SJSA1 (cell line): Measurements from ENCODE around the gene CKLF. TPM values are rescaled to one million over a fixed set of nuclear protein-coding genes. Genes with fewer than 3 reads are reported as not detected.

ENCODE experiments used
- DNase-seq, 2 experiments: peaks; one replicate each; pipeline ENCODE4 v3.0.0-alpha.2; 2015 to 2020; ENCODE audit warnings: low spot score in 2 of 2, low read depth in 1 of 2
- H3K27ac ChIP-seq: fragments of 250-450 bp; sonication (Bioruptor Pico); 2 replicates; pipeline ENCODE4 v1.5.1; 2020; ENCODE audit warnings: mild to moderate bottlenecking, moderate library complexity
- H3K27me3 ChIP-seq: fragments of 250-450 bp; sonication (Bioruptor Pico); replicated peaks from 2 replicates; pipeline ENCODE4 v1.5.1; 2020; ENCODE audit warnings: mild to moderate bottlenecking, moderate library complexity
- H3K36me3 ChIP-seq: fragments of 250-450 bp; sonication (Bioruptor Pico); 2 replicates; pipeline ENCODE4 v1.5.1; 2020; ENCODE audit warnings: mild to moderate bottlenecking
- H3K4me1 ChIP-seq: fragments of 250-450 bp; sonication (Bioruptor Pico); replicated peaks from 2 replicates; pipeline ENCODE4 v1.6.1; 2021; ENCODE audit warnings: mild to moderate bottlenecking
- H3K4me3 ChIP-seq: fragments of 250-450 bp; sonication (Bioruptor Pico); 2 replicates; pipeline ENCODE4 v1.5.1; 2020; ENCODE audit warnings: mild to moderate bottlenecking
- H3K9me3 ChIP-seq: fragments of 250-450 bp; sonication (Bioruptor Pico); replicated peaks from 2 replicates; pipeline ENCODE4 v1.5.1; 2020; ENCODE audit warnings: mild to moderate bottlenecking
- total RNA-seq: library from RNA; depleted of rRNA; stranded (reverse); fragments of >200 nt; shearing (Covaris generic); gene quantifications from 2 replicates; pipeline ENCODE4 v1.2.3, GENCODE V29; 2014

CKLF gene
- total RNA-seq, 1 experiment from 2014 or later = 134 TPM

DNA sequence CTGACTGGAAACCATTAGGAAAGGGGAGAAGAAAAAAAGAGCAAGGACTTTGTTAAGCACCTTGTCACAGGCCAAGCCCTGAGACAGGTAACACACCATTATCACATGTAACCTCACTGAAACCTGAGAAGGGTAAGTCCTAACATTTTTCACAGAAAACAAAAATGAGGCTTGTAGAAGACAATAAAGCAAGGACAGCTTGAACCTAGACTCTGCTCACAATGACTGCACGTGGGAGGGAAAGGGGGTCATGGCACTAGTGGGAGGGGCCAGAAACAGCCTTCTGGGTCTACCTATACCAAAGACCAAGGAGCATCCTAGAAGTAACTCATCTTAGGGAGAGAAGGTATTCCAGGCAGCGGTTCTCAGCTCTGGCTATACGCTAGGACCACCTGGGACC is 10.0 kb upstream of the CKLF start:
- Histone ChIP-seq H3K36me3 (peaks cover 34% of the 10 kb centered on the region), H3K27me3 (no peaks in the 10 kb centered on the region), H3K27ac (no peak overlapping the region), H3K9me3 (no peaks in the 10 kb centered on the region), H3K4me1 (no peaks in the 10 kb centered on the region), H3K4me3 (no peak overlapping the region)
- no peak for DNase-seq

DNA sequence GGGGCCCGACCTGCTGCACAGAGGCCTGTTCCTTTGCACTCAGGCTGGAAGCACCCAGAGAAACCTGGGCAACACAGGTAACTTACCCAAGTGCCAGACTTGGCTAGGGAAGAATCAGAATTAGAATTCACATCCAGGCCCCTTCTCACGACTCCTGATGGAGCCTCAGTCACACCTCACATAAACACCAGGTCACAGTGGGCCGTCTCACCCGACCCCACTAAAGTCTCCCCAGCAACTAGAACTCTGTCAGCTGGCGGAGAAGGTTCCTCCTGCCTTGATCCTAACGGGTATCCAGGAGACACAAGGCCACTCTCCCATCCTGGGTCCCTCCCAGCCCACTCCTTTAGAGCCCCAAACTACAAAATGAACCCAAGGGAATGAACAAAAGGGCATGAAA is 8.8 kb upstream of the CKLF start:
- H3K36me3 ChIP-seq = peaks cover 24% of the 10 kb centered on the region
- no peaks in the 10 kb centered on the region for H3K9me3 ChIP-seq
- H3K27me3 ChIP-seq = no peaks in the 10 kb centered on the region
- no peak for DNase-seq
- no peak overlapping the region for H3K27ac ChIP-seq
- no peak overlapping the region for H3K4me3 ChIP-seq
- H3K4me1 ChIP-seq = peaks cover 3% of the 10 kb centered on the region

DNA sequence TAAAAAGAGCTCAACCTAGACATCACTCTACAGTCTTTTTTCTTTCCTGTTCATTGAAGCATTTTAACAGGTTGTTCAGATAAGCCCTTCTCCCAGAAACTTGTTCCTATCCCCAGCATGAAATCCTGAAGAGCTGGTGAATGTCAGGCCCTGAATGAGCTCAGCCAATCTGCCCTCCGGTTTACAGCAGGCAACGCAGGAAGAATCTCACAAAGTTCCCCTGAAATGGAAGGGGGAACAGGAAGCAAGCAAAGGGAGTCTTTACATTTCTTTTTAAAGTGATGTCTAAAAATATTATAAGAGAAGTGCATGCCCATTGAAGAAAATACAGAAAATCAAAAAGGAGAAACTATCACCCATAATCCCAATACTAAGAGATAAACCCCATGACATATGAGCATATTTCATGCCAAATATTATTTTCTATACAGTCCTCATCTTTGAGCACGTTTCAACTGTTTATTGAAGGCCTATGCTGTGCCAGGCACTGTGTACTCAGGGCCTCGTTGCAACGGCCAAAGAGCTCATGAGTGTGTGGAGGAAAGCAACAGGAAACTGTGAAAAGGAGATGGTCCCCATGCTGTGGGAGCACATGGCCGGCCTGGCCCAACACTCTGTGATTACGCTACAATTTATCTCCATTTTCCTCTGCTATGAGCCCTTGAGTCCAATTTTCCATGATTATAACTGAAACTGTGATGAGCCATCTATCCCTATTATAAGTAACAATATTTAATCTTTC is 8.2 kb upstream of the CKLF start:
- Histone ChIP-seq H3K4me3 (no peak overlapping the region), H3K36me3 (peaks cover 18% of the 10 kb centered on the region), H3K27ac (no peak overlapping the region), H3K27me3 (no peaks in the 10 kb centered on the region), H3K4me1 (peaks cover 9% of the 10 kb centered on the region), H3K9me3 (no peaks in the 10 kb centered on the region)
- DNase-seq = no peak

DNA sequence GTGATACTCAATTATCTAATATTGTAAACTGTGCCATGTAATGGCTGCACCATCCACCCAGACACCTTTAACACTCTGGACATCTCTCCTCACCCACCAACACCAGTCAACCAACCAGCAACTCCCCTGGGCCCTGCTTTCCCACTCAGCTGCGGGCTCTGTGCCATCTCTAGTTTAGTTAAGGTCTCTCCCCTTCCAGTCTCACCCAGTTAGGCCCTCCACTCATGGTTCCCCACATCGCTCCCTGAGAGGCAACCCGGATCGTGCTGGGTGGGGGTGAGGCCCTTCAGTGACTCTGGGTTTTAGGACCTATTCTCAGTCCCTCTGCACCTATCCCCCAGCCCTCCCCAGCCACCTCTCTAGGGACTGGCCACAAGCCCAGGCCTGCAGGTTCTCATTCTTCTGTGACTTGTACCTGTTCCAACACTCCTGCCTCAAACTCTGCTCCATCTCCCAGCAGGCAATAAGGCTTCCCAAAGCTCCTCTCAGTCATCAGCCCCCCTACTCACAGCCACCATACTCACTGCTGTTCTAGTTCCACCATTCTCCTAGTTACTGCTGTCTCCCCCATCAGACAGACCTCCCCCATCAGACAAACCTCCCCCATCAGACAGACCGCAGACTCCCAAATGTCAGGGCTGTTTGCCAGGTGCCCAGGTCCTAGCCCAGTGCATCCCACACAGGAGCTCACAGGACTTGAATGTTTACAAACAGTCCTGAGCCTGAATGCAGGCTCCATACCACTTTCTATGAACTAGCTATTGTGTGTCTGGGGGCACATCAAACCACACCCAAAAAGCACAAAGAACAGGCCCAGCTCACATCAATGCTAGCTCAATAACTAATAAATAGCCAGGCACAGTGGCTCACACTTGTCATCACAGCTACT is 5.0 kb upstream of the CKLF start:
- DNase-seq = no peak
- no peaks in the 10 kb centered on the region for H3K27me3 ChIP-seq
- H3K4me1 ChIP-seq = peaks cover 34% of the 10 kb centered on the region
- H3K36me3 ChIP-seq = peaks cover 9% of the 10 kb centered on the region
- H3K9me3 ChIP-seq = no peaks in the 10 kb centered on the region
- H3K4me3 ChIP-seq = no peak overlapping the region
- no peak overlapping the region for H3K27ac ChIP-seq

DNA sequence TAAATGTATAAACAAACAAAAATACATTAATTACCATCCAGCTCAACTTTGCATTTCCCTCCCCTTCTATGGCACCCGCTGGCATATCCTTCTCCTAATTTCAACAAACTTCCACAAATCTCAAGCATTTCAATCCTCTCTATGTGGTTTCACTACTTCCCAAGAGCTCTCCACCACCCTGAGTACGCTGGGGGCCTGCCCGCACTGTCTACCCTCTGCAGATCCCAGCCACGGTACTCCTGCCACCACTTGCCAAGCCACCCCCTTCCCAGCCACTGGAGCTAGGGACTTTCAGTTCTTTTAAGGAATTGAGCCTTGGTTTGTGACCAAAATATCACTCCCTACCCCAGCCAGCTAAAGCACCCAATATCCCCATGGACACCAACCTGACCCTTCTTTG is 4.3 kb upstream of the CKLF start:
- no peaks in the 10 kb centered on the region for H3K27me3 ChIP-seq

DNA sequence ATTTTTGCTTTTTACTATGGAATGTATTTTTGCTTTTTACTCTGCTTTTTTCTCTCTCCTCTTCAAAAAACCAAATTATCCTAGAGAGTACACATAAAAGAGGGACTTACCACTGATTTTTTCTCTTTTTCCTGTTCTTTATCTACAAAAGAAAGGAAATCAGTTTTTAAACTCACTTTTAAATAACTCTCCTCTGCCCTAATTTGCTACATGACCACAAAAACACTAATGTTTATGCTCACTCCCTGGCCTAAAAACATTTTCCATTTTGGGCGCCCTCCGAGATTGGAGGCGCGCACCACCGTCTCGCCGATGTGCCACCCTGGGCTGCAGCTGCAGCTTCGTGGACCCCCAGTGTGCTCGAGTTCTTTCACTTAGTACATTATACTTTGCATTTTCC is 3.5 kb upstream of the CKLF start:
- Histone ChIP-seq H3K27ac (peak overlapping the region; percentile 90), H3K4me3 (peak overlapping the region; percentile 88), H3K9me3 (no peaks in the 10 kb centered on the region), H3K27me3 (no peaks in the 10 kb centered on the region), H3K36me3 (peaks cover 14% of the 10 kb centered on the region), H3K4me1 (peaks cover 43% of the 10 kb centered on the region)
- DNase-seq = no peak

More for the DNA sequence above, 4.3 kb upstream of the CKLF start:
- DNase-seq = no peak
- Histone ChIP-seq H3K4me1 (peaks cover 37% of the 10 kb centered on the region), H3K36me3 (peaks cover 9% of the 10 kb centered on the region), H3K27ac (no peak overlapping the region), H3K4me3 (no peak overlapping the region), H3K9me3 (no peaks in the 10 kb centered on the region)

DNA sequence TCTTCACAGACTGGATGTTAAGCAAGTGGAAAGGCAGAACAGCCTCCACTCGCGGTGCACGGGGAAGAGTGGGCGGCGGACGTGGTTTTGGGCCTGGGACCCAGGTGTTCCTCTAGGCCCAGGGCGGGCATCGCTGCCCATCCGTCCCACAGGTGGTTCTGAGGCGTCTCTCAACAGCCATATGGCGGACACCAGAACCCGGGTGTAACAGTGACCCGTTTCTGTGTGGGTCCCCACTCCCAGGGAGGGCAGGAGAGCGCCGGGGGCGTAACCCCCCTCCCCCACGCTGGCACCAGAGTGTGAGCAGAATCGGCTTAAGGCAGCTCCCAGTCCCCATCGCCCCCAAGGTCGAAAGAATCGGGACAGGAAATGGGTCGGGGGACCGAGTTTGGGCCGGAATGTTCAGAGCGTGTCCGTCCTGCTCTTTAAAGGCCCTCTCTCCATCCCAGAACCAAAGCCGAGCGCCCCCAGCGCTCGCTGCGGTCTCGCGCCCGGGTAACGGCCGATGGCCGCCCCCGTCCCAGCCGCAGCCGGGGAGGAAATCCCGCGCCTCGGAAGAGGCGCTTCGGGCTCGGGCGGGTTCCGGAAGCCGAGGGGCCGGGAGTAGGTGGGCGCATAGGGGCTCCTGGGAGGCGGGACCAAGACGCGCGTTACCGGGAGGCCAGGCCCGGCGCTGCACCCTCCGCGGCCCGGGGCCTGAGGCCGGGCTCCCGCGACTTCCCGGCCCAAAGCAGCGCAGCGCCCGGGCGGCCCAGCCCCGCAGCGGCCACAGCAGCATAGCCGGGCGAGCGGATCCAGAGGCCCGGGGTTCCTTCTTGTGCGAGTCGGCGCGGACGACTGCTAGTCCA is 2.9 kb upstream of the CKLF start, which contains the start of gene TK2:
Gene TK2, minus strand, starts transcription at position 839 of the 848 bp plus-strand sequence. Its CDS starts 61 bp downstream, at position 778.
- Histone ChIP-seq H3K4me3 (peak within 1 kb of the TSS; percentile 88), H3K4me1 (peaks cover 44% of the 10 kb centered on the region), H3K9me3 (no peaks in the 10 kb centered on the region), H3K27me3 (no peaks in the 10 kb centered on the region), H3K36me3 (peaks cover 20% of the 10 kb centered on the region), H3K27ac (peak within 1 kb of the TSS; percentile 90)
- peak; percentile 78 for DNase-seq

DNA sequence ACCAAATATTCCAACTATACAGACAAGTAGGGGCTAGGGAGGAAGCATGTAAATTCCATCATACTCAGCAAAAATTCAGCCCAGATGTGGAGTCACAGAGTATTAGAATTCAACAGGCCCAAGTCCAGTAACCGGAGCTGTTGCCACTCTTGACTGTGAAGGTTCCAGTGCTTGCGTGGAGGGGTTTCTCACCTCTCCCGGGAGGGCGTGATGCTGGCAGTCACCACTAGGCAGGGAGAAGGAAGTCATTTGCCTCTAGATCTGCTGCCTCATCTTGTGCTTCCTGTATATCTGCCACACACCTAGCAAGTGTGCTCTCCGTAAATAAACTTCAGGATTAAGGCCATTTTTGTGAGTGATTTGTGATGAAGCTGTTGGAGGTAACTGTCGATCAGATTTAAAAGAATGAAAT is 1.0 kb upstream of the CKLF start:
- Histone ChIP-seq H3K27ac (0 out of 2 replicates have a peak overlapping the region, but pooled peaks have one; percentile 67), H3K4me1 (peaks cover 44% of the 10 kb centered on the region), H3K4me3 (no peak overlapping the region), H3K9me3 (no peaks in the 10 kb centered on the region), H3K36me3 (peaks cover 34% of the 10 kb centered on the region), H3K27me3 (no peaks in the 10 kb centered on the region)
- peak; percentile 58 to 63 for DNase-seq

DNA sequence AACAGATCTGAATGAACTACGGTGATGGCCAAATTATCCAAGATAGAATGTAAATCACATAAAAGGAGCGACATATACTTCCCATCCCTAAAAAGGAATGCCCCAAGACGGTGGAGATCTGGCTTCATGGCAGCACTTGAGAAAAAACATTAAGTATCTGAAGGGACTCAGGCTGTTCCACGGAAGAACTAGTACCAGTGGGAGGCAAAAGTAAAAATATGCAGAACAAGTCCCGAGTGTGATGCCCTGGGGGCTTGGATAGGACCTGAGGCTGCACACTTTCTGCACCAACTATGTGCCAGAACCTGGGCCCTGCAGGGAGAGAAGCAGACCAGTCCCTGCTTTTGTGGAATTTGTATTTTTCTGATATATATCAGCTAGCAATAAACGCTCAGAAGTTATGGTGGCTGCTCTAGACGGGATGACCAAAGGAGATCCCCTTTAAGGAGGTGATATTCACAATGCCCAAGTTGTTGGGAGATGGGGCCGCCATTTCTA is 539 bp upstream of the CKLF start:
- H3K27me3 ChIP-seq = no peaks in the 10 kb centered on the region
- no peak for DNase-seq
- H3K4me3 ChIP-seq = peak overlapping the region; percentile 51
- H3K9me3 ChIP-seq = no peaks in the 10 kb centered on the region
- peaks cover 34% of the 10 kb centered on the region for H3K36me3 ChIP-seq
- H3K4me1 ChIP-seq = peaks cover 44% of the 10 kb centered on the region
- H3K27ac ChIP-seq = peak overlapping the region; percentile 67

DNA sequence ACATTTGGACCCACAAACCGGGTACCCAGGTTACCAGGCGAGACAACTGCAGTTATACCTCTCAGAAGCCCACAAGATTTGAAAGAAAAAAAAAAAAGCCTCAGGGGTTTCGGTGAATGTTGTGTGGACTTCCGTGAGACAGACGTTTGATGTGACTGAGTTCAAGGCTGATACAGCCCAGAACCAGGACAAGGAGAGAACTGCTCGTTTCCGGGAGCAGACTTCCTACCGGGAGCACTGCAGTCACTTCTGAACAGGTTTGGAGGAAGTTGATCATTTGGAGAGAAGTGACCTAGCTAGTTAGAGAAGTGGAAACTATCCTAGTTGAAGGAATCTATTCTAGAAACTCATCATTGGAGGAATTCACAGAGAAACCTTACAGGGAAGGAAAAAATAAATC is 847 bp downstream of the CKLF start:
- Histone ChIP-seq H3K27ac (no peak overlapping the region), H3K9me3 (no peaks in the 10 kb centered on the region), H3K27me3 (no peaks in the 10 kb centered on the region), H3K36me3 (peaks cover 43% of the 10 kb centered on the region), H3K4me1 (peaks cover 44% of the 10 kb centered on the region), H3K4me3 (peak overlapping the region; percentile 51)
- peak in 1 of 2 experiments; percentile 14 for DNase-seq

DNA sequence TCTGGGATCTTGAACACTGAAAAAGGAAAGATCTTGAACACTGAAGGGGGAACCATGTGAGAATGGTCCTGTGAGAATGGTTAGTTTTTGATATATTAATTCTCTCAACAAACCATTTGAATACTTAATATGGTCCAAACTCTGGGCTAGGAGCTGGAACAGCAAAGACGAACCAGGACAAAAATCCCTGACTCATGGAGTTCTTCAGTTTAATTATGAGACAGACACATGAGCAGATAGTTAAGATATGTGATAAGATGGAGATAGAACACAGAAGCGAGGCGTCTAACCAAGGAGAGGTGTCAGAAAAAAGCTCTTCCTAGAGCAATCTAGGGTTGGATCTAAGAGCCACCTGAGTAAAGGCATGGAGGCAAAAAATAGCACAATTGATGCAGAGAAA is 1.6 kb downstream of the CKLF start:
- Histone ChIP-seq H3K4me3 (no peak overlapping the region), H3K4me1 (peaks cover 37% of the 10 kb centered on the region), H3K36me3 (peaks cover 51% of the 10 kb centered on the region), H3K9me3 (no peaks in the 10 kb centered on the region), H3K27ac (no peak overlapping the region), H3K27me3 (no peaks in the 10 kb centered on the region)
- no peak for DNase-seq

DNA sequence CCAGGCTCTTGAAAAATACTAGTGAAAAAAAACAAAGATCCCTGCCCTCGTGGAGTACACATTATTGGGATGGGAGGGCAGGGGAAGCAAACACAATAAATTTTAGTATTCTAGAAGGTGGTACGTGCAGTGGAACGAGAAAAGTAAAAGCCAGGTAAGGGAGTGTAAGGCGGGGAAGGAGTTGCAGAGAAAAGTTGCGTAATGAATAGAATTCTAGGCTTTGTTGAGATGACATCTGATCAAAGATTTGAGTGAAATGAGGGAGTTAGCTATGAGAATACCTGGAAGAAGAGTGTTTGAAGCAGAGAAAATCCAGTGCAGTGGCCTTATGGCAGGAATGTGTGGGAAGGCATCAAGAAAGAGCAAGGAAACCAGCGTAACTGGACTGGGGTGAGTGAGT is 2.1 kb downstream of the CKLF start:
- Histone ChIP-seq H3K4me1 (peaks cover 32% of the 10 kb centered on the region), H3K27ac (no peak overlapping the region), H3K4me3 (no peak overlapping the region), H3K36me3 (peaks cover 55% of the 10 kb centered on the region), H3K9me3 (no peaks in the 10 kb centered on the region), H3K27me3 (no peaks in the 10 kb centered on the region)
- no peak for DNase-seq

DNA sequence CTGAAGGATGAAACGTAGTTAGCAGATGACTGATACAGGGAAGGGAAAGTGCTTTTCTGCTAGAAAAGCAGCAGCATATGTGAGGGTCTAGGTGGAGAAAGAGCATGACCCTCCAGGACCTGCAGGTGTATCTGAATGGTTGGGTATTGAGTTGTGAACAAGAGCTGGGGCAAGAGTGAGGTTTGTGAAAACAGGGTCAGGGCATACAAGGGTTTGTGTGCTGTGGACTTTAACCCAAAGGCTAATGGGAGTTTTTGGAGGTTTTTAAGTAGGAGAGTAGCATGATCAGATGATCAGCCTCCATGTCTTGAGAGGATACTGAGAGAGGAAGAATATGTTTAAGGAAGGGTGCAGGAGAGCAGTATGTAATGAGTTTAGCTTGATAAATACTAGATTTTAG is 7.7 kb downstream of the CKLF start:
- no peaks in the 10 kb centered on the region for H3K27me3 ChIP-seq
- DNase-seq = no peak
- H3K36me3 ChIP-seq = peaks cover 79% of the 10 kb centered on the region
- no peaks in the 10 kb centered on the region for H3K9me3 ChIP-seq
- no peak overlapping the region for H3K4me3 ChIP-seq
- H3K27ac ChIP-seq = no peak overlapping the region
- no peaks in the 10 kb centered on the region for H3K4me1 ChIP-seq
